GM10266 (cell line): ENCODE data around the gene VIPR1.

Experiments
- DNase-seq: peaks from one replicate; pipeline ENCODE4 v3.0.0; 2012; ENCODE audit errors: extremely low spot score
- TF ChIP-seq, protein P1 (sequence below): IDR thresholded peaks from 2 replicates; pipeline ENCODE4 v1.5.1; 2012; ENCODE audit warnings: mild to moderate bottlenecking, low read depth; ENCODE audit not compliant: control insufficient read depth, insufficient read depth; ENCODE audit errors: missing control alignments

VIPR1 gene

DNA sequence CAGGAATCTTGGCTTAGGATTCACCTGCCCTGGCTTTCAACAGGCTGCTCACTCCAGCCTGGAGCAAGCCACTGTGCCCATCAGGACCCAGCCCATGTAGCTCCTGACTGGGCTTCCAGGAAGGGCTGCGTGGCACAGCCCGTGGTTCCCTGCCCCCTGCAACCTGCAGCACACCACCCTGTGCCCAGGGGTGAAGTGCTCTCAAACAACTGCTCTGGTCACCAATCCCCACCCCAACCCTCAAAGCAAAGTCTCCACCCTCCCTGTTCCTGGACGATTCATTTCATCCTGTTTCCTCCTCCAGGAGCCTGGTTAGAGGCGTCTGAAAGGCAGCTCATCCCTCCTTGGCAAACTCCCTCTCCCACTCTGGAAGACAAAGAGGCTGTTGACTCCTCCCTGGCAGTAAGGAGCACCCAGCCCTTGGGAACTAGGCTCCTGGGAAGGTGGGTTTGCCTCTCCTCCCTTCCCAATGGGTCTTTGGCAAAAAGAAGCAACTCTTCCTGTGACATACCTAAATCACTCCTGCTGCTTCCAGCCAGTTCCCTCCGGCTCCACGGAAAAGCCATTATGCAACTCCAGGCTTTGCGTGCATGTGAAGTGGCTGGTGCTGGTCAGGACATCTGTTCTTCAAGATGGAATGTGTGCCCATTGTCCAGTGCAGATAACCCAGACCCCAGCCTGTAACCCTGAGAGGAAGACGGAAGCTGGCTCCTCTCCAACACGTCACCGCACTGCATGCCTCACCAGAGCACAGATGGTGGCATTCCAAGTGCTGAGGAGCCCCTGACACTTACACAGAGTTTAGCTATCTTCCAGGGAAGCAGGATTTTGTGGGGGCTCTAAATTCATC is 29.1 kb upstream of the VIPR1 start:
- TF ChIP-seq, protein P1, sequence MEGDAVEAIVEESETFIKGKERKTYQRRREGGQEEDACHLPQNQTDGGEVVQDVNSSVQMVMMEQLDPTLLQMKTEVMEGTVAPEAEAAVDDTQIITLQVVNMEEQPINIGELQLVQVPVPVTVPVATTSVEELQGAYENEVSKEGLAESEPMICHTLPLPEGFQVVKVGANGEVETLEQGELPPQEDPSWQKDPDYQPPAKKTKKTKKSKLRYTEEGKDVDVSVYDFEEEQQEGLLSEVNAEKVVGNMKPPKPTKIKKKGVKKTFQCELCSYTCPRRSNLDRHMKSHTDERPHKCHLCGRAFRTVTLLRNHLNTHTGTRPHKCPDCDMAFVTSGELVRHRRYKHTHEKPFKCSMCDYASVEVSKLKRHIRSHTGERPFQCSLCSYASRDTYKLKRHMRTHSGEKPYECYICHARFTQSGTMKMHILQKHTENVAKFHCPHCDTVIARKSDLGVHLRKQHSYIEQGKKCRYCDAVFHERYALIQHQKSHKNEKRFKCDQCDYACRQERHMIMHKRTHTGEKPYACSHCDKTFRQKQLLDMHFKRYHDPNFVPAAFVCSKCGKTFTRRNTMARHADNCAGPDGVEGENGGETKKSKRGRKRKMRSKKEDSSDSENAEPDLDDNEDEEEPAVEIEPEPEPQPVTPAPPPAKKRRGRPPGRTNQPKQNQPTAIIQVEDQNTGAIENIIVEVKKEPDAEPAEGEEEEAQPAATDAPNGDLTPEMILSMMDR, result no peak
- no peak for DNase-seq

DNA sequence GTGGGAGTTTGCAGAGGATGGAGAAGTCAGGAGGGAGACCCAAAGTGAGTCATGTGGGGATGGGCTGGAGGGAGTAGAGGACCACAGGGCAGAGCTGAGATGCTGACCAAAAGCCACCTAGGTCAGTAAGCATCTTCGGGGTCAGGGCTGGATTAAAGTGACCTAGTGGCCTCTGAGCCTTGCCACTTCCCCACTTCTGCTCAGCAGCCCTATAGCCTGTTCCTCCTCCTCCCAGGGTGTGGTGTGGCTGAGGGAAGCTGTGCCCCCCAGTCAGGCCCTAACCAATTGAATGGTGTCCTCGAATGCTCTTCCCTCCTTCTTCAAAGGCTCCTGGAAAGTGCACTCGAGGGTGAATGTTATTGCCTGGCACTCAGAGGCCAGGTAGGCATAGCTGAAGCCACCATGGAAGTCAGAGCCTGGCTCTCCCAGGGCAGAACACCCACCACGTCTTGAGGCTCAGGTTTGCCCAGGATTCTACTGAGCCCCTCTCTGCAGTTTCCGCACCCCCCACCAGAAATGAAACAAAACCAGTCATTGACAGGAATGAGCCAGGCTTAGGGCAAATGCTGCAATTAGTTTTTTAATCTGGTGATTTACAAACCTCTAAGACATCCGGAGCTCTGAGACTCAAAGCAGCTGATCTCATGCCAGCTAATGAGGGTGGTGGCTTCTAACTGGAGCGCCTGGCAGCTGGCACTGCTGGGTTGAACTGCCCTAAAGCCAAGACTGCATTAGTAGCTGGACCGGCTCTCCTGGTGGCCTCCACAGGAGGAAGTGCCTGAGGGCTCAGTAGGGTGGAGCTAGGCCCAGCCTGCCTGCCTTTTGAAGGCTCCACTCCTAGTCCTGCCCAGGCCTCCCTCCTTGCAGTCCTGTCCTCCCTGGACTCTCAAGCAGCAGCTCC is 26.0 kb upstream of the VIPR1 start:
- TF ChIP-seq, protein P1, result no peak
- DNase-seq, result no peak

DNA sequence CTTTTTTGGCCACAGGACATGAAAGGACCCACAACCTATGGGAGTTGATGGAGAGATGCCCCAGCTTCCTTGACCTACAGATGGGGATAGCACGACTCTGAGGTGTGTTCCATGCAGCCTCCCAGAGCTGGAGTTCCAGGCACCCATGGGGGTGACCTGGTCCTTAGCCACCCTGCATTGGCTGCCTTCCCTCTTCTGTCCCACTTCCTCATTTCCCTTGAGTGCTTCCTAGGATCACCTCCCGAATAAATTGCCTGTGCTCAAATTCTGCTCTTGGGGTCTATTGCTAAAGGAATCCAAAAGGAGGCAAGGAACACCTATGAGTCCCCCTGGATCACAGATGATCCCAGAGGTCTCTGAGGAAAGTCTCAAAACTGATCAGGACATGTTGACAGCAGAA is 24.7 kb upstream of the VIPR1 start:
- TF ChIP-seq, protein P1, result no peak
- DNase-seq, result no peak

DNA sequence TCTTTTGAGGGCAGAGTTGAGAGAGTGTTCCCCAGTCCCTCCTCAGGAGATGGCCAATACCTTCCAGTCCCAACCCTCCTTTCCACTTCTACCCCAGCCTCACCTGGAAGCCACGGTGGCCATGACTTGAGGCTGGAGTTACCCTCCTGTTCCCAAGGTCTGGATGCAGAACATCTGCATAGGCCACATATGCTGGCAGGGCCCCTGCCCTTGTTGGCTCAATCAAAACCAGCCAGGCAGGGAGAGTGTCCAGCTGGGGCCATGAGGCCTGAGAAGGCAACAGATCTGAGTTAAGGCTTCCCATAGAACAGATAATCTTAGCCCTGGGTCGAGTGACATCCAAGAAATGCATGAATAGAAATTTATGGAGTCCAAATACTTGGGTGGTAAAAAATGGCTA is 23.6 kb upstream of the VIPR1 start:
- TF ChIP-seq, protein P1, result no peak
- no peak for DNase-seq

DNA sequence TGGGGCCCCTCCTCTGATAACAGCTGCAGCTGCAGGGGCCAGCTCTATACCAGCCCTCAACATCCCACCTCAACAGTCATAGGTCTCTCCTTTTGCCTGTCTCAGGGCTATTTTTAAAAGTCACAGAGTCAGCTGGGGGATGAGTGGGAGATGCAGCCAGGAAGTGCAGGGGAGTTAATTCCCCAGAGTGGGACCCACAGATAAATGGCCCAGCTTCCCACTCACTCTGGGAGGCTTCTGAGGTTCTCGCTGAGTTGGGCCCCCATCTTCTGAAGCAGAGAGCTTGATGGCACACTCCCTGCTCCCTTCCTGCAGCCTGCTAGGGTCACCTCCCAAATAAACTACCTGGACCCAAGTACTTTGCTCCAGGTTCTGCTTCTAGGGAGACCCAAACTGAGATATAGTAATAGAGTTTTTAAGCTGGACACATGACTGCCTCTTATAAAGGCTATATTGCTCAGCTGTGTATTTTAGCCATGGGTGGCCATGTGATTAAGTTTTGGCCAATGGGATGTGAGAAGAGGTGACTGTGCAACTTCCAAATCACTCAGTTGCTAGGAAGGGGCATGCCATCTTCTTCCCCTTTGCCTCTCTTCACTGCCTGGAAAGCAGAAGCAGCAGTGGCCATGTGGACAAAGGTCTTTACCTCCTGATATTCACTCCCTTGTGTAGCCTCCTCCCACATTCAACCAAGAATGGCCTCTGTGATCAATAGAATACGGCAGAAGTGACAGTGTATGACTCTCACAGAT is 15.5 kb upstream of the VIPR1 start:
- DNase-seq, result no peak
- TF ChIP-seq, protein P1, result no peak

DNA sequence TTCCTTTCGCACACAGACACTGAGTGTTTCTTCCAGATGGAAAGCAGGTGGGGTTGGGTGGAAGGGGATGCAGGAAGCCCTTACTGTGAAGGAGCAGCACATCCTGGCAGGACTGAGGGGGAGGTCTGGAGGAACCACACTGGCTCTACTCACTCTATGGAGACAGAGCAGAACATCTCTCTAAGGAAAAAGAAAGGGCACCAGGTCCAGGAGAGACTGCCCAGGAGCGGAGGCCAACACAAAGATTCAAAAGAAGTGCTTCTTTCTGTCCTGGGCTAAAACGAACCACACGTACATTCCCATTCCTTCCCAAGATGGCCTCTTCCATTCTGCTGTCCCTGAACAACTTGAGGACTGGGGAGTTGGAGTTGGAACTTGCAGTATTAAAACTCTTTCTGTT is 13.8 kb upstream of the VIPR1 start:
- TF ChIP-seq, protein P1, result no peak
- peak; percentile 2 for DNase-seq
